ENCODE measurements around the gene NHLRC4. TPM values are rescaled to one million over a fixed set of nuclear protein-coding genes. Genes with fewer than 3 reads are reported as not detected.

NHLRC4 gene
- total RNA-seq, 2 experiments from 2014 or later: 0.45 to 0.55 TPM

DNA sequence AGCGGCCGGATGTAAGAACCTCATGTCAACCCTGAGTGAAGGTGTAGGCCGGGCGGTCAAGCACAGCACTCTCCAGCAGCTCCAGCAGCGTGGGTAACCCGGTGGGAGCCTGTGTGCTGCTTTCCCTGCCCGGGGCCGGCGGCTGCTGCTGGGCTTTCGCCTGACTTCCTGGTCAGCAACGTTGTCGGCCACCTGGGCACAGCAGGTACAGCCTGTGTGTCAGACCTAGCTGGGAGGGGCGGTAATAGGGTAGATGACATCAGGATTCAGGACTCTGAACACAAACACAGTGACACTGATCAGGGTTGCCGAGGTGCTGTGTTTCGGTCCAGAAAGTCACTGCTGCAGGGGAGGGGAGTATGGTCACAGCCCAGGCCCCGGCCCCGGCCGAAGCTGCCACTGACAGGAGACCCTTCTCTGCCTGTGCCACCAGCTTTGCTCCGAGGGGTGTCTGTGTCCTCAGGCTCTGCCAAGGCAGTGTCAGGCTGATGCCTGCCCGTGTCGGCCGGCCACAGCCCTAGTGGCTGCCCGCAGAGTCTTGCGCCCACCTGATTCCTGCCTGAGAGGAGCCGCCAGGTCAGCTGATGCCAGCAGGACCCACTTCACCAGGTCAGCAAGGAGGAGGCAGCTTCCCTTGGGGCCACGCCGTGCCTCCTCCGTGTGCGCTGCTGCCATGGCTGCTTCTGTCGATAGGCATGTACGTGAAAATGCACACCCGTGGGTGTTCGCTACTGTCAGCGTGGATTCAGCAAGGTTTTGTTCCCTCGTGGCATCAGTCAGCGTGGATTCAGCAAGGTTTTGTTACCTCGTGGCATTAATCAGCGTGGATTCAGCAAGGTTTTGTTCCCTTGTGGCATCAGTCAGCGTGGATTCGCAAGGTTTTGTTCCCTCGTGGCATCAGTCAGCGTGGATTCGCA is 32.3 kb downstream of the NHLRC4 start:
- intact Hi-C loops (cut with DNase I, micrococcal nuclease): no loop called here
- Mint-ChIP-seq H3K4me1 (ENCODE audit: low read depth) (peaks cover 13% of the 10 kb centered on the region), H3K9me3 (no peaks in the 10 kb centered on the region), H3K36me3 (ENCODE audit: low read depth) (peaks cover 3% of the 10 kb centered on the region), H3K27me3 (no peaks in the 10 kb centered on the region), H3K27ac (no peak overlapping the region), H3K4me3 (no peak overlapping the region)
- no peak for DNase-seq
- POLR2A ChIA-PET: interaction anchor here (1.1 kb wide), 1 partner anchor 10 kb away, joined by 3 read pairs; no protein-coding TSS in a partner anchor
- Histone ChIP-seq H3K27me3 (ENCODE audit: control insufficient read depth in 1 of 2, insufficient read depth in 2 of 2, low read length in 2 of 2) (no peaks in the 10 kb centered on the region), H3K27ac (ENCODE audit: low read depth in 1 of 2, low read length in 2 of 2) (no peak overlapping the region), H3K36me3 (ENCODE audit: insufficient read depth, low read length) (peaks cover 5% of the 10 kb centered on the region), H3K9me3 (ENCODE audit: control insufficient read depth in 1 of 2, insufficient read depth in 1 of 2, low read length in 2 of 2) (peaks cover 0 to 7% of the 10 kb centered on the region in 2 experiments), H3K4me3 (ENCODE audit: low read length) (no peak overlapping the region), H3K4me1 (ENCODE audit: insufficient read depth, low read length) (no peaks in the 10 kb centered on the region)
- ATAC-seq (ENCODE audit: poor library complexity): no peak
- CTCF ChIA-PET: no interaction called here
- TF ChIP-seq, protein P1, sequence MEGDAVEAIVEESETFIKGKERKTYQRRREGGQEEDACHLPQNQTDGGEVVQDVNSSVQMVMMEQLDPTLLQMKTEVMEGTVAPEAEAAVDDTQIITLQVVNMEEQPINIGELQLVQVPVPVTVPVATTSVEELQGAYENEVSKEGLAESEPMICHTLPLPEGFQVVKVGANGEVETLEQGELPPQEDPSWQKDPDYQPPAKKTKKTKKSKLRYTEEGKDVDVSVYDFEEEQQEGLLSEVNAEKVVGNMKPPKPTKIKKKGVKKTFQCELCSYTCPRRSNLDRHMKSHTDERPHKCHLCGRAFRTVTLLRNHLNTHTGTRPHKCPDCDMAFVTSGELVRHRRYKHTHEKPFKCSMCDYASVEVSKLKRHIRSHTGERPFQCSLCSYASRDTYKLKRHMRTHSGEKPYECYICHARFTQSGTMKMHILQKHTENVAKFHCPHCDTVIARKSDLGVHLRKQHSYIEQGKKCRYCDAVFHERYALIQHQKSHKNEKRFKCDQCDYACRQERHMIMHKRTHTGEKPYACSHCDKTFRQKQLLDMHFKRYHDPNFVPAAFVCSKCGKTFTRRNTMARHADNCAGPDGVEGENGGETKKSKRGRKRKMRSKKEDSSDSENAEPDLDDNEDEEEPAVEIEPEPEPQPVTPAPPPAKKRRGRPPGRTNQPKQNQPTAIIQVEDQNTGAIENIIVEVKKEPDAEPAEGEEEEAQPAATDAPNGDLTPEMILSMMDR (IDR thresholded peaks at IDR 0.05): no peak

DNA sequence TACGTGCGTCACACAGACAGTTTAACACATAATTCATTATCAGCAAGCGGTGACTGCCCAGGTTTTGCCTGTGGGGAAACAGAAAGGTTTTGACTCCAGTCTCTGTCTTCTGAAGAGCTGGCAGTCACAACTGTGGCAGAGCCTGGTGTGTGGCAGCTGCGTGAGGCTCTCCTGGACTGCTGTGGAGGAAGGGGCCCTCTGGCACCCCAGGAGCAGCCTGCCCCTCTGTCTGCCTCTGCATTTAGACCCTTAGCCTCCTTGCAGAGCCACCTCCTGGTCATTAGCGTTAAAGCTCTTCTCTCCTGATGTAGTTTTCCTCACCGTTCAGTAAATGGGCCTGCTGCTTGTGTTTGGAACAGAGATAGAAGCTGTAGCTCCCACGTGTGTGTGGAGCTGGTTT is 34.0 kb downstream of the NHLRC4 start:
- no peaks in the 10 kb centered on the region for H3K4me1 ChIP-seq (ENCODE audit: insufficient read depth, low read length)
- peaks cover 0 to 16% of the 10 kb centered on the region in 2 experiments for H3K9me3 ChIP-seq (ENCODE audit: control insufficient read depth in 1 of 2, insufficient read depth in 1 of 2, low read length in 2 of 2)
- Mint-ChIP-seq H3K27ac (no peak overlapping the region), H3K27me3 (no peaks in the 10 kb centered on the region), H3K9me3 (no peaks in the 10 kb centered on the region), H3K4me3 (no peak overlapping the region), H3K36me3 (ENCODE audit: low read depth) (peaks cover 3% of the 10 kb centered on the region), H3K4me1 (ENCODE audit: low read depth) (peaks cover 13% of the 10 kb centered on the region)
- ATAC-seq (ENCODE audit: poor library complexity) (no peak), DNase-seq (no peak)
- intact Hi-C loops (cut with DNase I, micrococcal nuclease): no loop called here
- H3K27ac ChIP-seq (ENCODE audit: low read depth in 1 of 2, low read length in 2 of 2): no peak overlapping the region
- CTCF ChIA-PET: interaction anchor here (1.1 kb wide), 1 partner anchor 22 kb away, joined by 4 read pairs; no protein-coding TSS in a partner anchor
- peaks cover 5% of the 10 kb centered on the region for H3K36me3 ChIP-seq (ENCODE audit: insufficient read depth, low read length)
- TF ChIP-seq, protein P1 (IDR thresholded peaks at IDR 0.05): no peak
- no peaks in the 10 kb centered on the region for H3K27me3 ChIP-seq (ENCODE audit: control insufficient read depth in 1 of 2, insufficient read depth in 2 of 2, low read length in 2 of 2)
- POLR2A ChIA-PET: no interaction called here
- H3K4me3 ChIP-seq (ENCODE audit: low read length): no peak overlapping the region

- Mint-ChIP-seq H3K36me3 (ENCODE audit: low read depth) (peaks cover 3% of the 10 kb centered on the region), H3K27ac (no peak overlapping the region), H3K9me3 (no peaks in the 10 kb centered on the region), H3K4me1 (ENCODE audit: low read depth) (peaks cover 13% of the 10 kb centered on the region), H3K27me3 (no peaks in the 10 kb centered on the region), H3K4me3 (no peak overlapping the region)
- H3K27me3 ChIP-seq (ENCODE audit: control insufficient read depth in 1 of 2, insufficient read depth in 2 of 2, low read length in 2 of 2): no peaks in the 10 kb centered on the region
- H3K4me3 ChIP-seq (ENCODE audit: low read length): no peak overlapping the region
- ChIA-PET POLR2A (no interaction called here), CTCF (no interaction called here)
- no peaks in the 10 kb centered on the region for H3K4me1 ChIP-seq (ENCODE audit: insufficient read depth, low read length)
- DNase-seq: no peak
- H3K36me3 ChIP-seq (ENCODE audit: insufficient read depth, low read length): peaks cover 5% of the 10 kb centered on the region
- TF ChIP-seq, protein P1 (IDR thresholded peaks at IDR 0.05): no peak
- ATAC-seq (ENCODE audit: poor library complexity): no peak
- intact Hi-C loops (cut with DNase I, micrococcal nuclease): no loop called here
- no peak overlapping the region for H3K27ac ChIP-seq (ENCODE audit: low read depth in 1 of 2, low read length in 2 of 2)
- H3K9me3 ChIP-seq (ENCODE audit: control insufficient read depth in 1 of 2, insufficient read depth in 1 of 2, low read length in 2 of 2): peaks cover 0 to 15% of the 10 kb centered on the region in 2 experiments
Observed at GRCh38 chr16:603933-604332, 37.1 kb downstream of the NHLRC4 start.
